ENCODE results near the gene ACTBL2. TPM values are rescaled to one million over a fixed set of nuclear protein-coding genes. Genes with fewer than 3 reads are reported as not detected.
A peak's percentile ranks its signal among the peaks of the same experiment; 100 is the strongest.

The ACTBL2 gene
- total RNA-seq, 1 donor = not detected

DNA sequence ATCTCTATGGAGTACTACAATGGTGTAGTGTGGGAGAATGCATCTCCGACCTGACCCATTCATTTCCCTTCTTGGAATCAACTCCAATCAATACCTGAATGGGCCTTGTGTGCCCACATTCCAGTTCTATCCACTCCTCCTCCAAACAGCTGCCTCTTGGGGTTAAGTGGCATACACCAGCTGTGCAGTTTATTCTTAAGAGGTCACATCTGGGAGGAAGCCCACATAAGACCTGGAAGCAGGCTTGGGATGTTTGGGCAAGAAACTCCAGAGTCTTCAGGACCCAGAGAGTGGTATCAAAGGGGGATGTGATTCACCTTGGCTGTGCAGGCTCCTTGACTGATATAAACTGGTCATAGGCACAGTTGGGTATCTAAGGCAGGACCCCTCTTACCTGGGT, 46.0 kb downstream of the ACTBL2 start:
- Histone ChIP-seq H4K20me1 (ENCODE audit: insufficient read depth, low read length) (no peaks in the 10 kb centered on the region), H3K4me1 (ENCODE audit: insufficient read depth, low read length) (peaks cover 60% of the 10 kb centered on the region), H3K27me3 (ENCODE audit: insufficient read depth, low read length) (no peaks in the 10 kb centered on the region), H3K4me3 (ENCODE audit: insufficient read depth, low read length) (no peak overlapping the region), H3K27ac (ENCODE audit: low read depth, low read length) (peak overlapping the region; percentile 95), H2AFZ (ENCODE audit: low read length) (no peak overlapping the region), H3K9me3 (ENCODE audit: low read depth, low read length) (no peaks in the 10 kb centered on the region), H3K4me2 (ENCODE audit: insufficient read depth, low read length) (no peak overlapping the region), H3K79me2 (ENCODE audit: insufficient read depth, low read length) (no peaks in the 10 kb centered on the region), H3K36me3 (ENCODE audit: insufficient read depth, low read length) (no peaks in the 10 kb centered on the region)
- DNase-seq (ENCODE audit: insufficient read length, low spot score, missing footprints) = no peak
- TF ChIP-seq, protein P1, sequence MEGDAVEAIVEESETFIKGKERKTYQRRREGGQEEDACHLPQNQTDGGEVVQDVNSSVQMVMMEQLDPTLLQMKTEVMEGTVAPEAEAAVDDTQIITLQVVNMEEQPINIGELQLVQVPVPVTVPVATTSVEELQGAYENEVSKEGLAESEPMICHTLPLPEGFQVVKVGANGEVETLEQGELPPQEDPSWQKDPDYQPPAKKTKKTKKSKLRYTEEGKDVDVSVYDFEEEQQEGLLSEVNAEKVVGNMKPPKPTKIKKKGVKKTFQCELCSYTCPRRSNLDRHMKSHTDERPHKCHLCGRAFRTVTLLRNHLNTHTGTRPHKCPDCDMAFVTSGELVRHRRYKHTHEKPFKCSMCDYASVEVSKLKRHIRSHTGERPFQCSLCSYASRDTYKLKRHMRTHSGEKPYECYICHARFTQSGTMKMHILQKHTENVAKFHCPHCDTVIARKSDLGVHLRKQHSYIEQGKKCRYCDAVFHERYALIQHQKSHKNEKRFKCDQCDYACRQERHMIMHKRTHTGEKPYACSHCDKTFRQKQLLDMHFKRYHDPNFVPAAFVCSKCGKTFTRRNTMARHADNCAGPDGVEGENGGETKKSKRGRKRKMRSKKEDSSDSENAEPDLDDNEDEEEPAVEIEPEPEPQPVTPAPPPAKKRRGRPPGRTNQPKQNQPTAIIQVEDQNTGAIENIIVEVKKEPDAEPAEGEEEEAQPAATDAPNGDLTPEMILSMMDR (IDR thresholded peaks at IDR 0.05; ENCODE audit: extremely low read depth, low read depth, low read length) = no peak

DNA sequence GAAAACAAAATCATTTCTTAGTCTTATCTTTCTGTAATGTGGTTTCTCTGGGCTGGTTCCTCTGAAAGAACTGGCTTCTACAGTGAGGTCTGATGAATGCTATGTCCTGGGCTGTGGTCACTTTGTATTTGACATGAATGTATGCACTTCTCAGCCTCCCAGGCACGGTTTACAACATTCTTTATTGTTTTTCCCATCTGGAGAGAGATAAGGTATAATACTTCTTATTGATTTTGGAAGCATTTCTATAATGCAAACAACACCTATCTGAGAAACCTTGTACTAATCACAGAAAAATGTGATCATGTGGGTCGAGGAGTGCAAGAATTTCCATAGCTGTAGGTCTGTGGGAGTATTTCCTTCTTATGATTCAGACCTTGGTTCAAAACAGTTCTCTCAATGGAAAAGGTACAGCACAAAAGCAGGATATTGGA, 46.9 kb downstream of the ACTBL2 start:
- no peaks in the 10 kb centered on the region for H4K20me1 ChIP-seq (ENCODE audit: insufficient read depth, low read length)
- H2AFZ ChIP-seq (ENCODE audit: low read length) = no peak overlapping the region
- H3K79me2 ChIP-seq (ENCODE audit: insufficient read depth, low read length) = no peaks in the 10 kb centered on the region
- TF ChIP-seq, protein P1 (IDR thresholded peaks at IDR 0.05; ENCODE audit: extremely low read depth, low read depth, low read length) = no peak
- peaks cover 53% of the 10 kb centered on the region for H3K4me1 ChIP-seq (ENCODE audit: insufficient read depth, low read length)
- no peaks in the 10 kb centered on the region for H3K27me3 ChIP-seq (ENCODE audit: insufficient read depth, low read length)
- H3K27ac ChIP-seq (ENCODE audit: low read depth, low read length) = peak overlapping the region; percentile 98
- H3K4me2 ChIP-seq (ENCODE audit: insufficient read depth, low read length) = no peak overlapping the region
- H3K36me3 ChIP-seq (ENCODE audit: insufficient read depth, low read length) = no peaks in the 10 kb centered on the region
- no peak for DNase-seq (ENCODE audit: insufficient read length, low spot score, missing footprints)
- H3K9me3 ChIP-seq (ENCODE audit: low read depth, low read length) = no peaks in the 10 kb centered on the region
- H3K4me3 ChIP-seq (ENCODE audit: insufficient read depth, low read length) = no peak overlapping the region

DNA sequence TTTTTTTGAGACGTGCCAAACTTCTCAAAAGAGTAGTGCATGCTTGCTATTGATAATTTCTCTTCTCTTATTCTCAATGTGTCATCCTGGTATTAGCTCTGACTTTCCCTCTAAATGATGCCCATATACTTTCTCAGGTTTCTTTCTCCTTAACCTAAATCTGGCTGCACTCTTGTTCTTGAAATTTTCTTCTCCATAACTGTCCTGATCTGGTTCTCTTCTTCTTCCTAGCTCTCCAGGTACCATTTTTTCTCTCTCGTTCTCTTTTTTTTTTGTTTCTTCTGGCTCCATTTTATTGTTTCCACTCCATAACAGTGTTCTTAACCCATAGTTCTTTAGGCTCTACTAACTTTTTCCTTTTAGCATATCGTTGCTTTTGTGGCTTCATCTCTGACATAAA, 47.9 kb downstream of the ACTBL2 start:
- Histone ChIP-seq H3K27ac (ENCODE audit: low read depth, low read length) (peak overlapping the region; percentile 98), H3K79me2 (ENCODE audit: insufficient read depth, low read length) (no peaks in the 10 kb centered on the region), H3K9me3 (ENCODE audit: low read depth, low read length) (no peaks in the 10 kb centered on the region), H3K4me3 (ENCODE audit: insufficient read depth, low read length) (no peak overlapping the region), H3K36me3 (ENCODE audit: insufficient read depth, low read length) (no peaks in the 10 kb centered on the region), H3K27me3 (ENCODE audit: insufficient read depth, low read length) (no peaks in the 10 kb centered on the region), H4K20me1 (ENCODE audit: insufficient read depth, low read length) (no peaks in the 10 kb centered on the region), H3K4me1 (ENCODE audit: insufficient read depth, low read length) (peaks cover 53% of the 10 kb centered on the region), H3K4me2 (ENCODE audit: insufficient read depth, low read length) (peak overlapping the region; percentile 39), H2AFZ (ENCODE audit: low read length) (no peak overlapping the region)
- no peak for DNase-seq (ENCODE audit: insufficient read length, low spot score, missing footprints)
- TF ChIP-seq, protein P1 (IDR thresholded peaks at IDR 0.05; ENCODE audit: extremely low read depth, low read depth, low read length) = no peak

DNA sequence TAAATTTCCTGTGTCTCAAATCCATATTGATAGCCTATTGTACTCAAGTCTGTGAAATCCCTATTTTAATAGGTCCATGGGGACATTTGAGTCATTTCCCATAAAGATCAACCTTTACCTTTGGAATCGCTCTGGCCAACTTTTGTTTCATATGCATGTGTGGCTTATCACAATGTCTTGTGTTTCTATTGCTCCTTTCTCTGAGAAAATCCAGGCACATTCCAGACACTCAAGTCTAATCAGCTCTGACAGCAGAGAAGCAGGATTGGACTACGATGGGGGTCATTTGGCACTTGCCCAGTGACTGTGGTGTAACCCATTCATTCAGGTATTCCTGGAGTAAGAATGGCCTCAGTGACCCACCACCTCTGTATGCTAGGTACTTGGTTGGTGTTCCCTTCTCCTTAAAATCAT, 48.4 kb downstream of the ACTBL2 start:
- no peak for DNase-seq (ENCODE audit: insufficient read length, low spot score, missing footprints)
- Histone ChIP-seq H3K79me2 (ENCODE audit: insufficient read depth, low read length) (no peaks in the 10 kb centered on the region), H3K4me3 (ENCODE audit: insufficient read depth, low read length) (no peak overlapping the region), H3K36me3 (ENCODE audit: insufficient read depth, low read length) (no peaks in the 10 kb centered on the region), H3K9me3 (ENCODE audit: low read depth, low read length) (no peaks in the 10 kb centered on the region), H4K20me1 (ENCODE audit: insufficient read depth, low read length) (no peaks in the 10 kb centered on the region), H3K4me2 (ENCODE audit: insufficient read depth, low read length) (peak overlapping the region; percentile 39), H3K27me3 (ENCODE audit: insufficient read depth, low read length) (no peaks in the 10 kb centered on the region), H3K4me1 (ENCODE audit: insufficient read depth, low read length) (peaks cover 51% of the 10 kb centered on the region), H3K27ac (ENCODE audit: low read depth, low read length) (peak overlapping the region; percentile 98), H2AFZ (ENCODE audit: low read length) (no peak overlapping the region)
- TF ChIP-seq, protein P1 (IDR thresholded peaks at IDR 0.05; ENCODE audit: extremely low read depth, low read depth, low read length) = no peak
